HG02973 (cell line): ENCODE data around the gene ESPL1.
"Not testable (repeated sequence)": the region's sequence is repeated elsewhere in the genome, so short reads cannot be mapped to it uniquely, and the experiment has no call there.

Experiments used
- ATAC-seq: cut with Tn5 transposase; IDR thresholded peaks from one replicate; pipeline ENCODE4 v1.9.1; 2021; ENCODE audit warnings: moderate library complexity; ENCODE audit not compliant: unreplicated experiment

ESPL1 gene

DNA sequence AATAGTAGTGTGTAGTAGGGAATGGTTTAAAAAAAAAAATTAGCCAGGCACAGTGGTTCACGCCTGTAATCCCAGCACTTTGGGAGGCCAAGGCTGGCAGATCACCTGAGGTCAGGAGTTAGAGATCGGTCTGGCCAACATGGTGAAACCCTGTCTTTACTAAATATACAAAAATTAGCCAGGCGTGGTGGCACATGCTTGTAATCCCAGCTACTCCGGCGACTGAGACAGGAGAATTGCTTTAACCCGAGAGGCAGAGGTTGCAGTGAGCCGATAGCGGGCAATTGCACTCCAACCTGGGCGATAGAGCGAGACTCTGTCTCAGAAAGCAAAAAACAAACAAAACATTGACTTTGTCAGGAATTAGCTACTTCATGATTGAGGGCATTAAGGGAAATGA is 29.0 kb downstream of the ESPL1 start:
- ATAC-seq = not testable (repeated sequence)

DNA sequence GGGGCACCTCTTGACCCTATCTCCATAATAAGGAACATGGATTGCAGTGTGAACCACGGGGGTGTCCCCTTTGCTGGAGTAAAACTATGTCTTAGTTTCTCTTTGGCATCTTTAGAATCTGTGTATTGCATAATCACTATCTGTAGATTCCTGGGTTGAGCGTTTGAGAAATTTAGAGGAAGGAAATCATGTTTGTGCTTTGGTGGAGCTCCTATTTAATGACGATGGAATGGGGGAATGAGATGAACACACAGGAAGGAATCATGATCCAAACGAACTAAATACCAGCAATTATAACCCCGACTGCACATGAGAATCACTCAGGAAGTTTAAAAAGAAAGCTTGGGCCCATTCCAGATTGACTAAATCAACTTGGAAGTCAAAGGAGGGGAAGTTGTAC is 30.1 kb downstream of the ESPL1 start:
- ATAC-seq = no peak

DNA sequence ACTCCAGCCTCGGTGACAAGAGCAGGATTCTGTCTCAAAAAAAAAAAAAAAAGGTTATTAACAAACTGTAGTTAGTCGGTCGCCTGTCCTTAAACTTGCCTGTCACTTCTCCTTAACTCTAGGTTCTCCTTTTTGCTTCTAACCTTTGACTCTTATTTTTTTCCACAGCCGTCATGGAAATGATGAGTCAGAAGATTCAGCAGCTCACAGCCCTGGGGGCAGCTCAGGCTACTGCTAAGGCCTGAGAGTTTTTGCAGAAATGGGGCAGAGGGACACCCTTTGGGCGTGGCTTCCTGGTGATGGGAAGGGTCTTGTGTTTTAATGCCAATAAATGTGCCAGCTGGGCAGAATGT is 31.0 kb downstream of the ESPL1 start:
- ATAC-seq = no peak

DNA sequence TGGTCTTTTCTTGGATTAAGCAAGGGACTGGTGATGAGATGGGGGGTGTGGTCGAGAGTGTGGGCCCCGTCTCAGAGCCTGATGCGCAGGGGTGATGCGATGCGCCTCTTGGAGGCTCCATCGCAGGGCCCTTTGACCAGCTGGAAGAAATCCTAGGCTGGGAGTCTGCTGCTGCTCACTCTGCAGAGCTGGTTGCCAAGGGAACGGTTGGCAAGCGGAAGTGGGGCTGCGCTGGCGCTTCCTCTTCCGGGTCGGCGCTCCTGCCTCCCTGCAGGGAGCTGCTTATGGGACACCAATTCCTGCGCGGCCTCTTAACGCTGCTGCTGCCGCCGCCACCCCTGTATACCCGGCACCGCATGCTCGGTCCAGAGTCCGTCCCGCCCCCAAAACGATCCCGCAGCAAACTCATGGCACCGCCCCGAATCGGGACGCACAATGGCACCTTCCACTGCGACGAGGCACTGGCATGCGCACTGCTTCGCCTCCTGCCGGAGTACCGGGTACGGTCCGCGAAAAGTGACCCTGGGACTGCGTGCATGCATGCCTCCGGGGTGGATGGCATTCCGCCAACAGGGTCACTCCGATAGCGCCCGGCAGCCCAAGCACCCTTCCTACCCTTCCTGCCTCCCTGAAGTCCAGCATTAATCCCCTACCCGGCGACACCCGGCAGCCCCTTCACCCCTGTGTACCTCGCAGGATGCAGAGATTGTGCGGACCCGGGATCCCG is 31.5 kb downstream of the ESPL1 start, which contains the start of gene MYG1:
Gene MYG1 (plus strand): TSS at position 242 of the 727 bp plus-strand sequence. CDS start 43 bp downstream, at position 285.
- peak; percentile 59 for ATAC-seq

GRCh38 chr12:53300187-53300586 is 32.1 kb downstream of the ESPL1 start:
- no peak for ATAC-seq

GRCh38 chr12:53302903-53303302 is 34.8 kb downstream of the ESPL1 start:
- no peak for ATAC-seq

DNA sequence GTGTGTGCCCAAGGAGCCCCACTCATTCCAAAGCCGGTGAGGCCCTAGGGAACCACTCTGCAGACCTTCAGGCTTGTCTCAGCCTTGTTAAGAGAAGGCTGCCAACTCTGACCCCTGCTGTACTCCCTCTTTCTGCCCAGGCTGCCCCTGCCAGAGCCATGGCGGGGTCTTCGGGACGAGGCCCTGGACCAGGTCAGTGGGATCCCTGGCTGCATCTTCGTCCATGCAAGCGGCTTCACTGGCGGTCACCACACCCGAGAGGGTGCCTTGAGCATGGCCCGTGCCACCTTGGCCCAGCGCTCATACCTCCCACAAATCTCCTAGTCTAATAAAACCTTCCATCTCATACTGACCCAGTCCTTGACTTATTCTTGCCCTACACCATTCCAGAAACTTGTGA is 38.7 kb downstream of the ESPL1 start:
- no peak for ATAC-seq

GRCh38 chr12:53308276-53308675 is 40.2 kb downstream of the ESPL1 start:
- ATAC-seq = no peak

DNA sequence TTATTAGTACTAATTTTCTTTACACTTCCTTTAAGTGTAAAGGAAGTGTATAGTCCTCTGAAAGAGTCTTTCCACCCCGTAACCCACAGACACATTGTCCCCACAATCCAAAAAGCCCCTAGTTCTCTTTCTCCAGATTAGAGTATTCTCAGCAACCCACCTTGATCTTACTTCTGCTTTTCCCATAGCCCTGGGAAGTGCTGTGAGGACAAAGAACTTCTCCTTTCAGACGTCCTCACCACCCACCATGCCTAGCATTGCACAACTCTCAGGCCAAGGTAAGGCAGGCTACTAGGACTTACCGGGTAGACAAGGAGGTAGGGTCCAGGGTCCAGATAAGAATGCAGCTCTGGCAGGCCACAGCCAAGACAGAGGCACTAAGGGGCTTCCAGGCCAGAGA is 45.9 kb downstream of the ESPL1 start:
- no peak for ATAC-seq

DNA sequence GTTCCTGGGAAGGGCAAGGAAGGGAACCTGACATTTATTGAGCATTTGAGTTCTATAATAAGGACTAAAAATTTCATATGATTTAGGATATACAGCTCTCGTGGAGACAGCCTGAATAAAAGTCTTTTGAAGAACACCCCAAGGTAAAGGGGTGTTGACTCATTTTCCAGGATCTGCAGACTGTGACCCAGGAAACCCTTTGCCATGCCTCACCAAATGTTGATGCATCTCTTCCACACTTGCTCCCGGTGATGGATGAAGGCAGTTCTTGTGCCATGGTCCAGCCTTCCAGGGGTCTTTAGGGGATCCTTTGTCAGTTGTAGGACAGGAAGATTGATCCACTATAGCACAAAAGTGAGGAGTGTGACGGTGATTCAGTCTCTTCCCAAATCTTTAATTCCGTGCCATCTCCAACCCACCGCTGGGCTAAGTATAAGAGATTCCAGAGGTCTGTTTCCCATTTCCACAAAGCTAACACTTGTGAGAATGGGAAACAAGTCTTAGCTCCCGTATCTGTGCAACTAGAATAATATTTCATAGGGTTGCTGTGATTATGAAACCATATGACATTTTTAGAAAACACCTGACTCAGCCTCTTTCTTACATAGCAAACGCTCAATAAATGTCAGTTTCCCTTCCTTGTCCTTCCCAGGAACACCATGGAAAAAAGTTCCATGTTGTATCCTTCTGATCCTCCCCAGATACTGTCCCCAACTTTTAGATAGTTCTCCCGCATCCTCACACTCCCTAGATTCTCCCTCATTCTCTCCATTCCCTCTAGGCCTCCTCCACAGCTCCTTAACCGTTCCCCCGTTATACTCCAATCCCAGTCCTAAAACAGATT is 52.5 kb downstream of the ESPL1 start:
- no peak for ATAC-seq

DNA sequence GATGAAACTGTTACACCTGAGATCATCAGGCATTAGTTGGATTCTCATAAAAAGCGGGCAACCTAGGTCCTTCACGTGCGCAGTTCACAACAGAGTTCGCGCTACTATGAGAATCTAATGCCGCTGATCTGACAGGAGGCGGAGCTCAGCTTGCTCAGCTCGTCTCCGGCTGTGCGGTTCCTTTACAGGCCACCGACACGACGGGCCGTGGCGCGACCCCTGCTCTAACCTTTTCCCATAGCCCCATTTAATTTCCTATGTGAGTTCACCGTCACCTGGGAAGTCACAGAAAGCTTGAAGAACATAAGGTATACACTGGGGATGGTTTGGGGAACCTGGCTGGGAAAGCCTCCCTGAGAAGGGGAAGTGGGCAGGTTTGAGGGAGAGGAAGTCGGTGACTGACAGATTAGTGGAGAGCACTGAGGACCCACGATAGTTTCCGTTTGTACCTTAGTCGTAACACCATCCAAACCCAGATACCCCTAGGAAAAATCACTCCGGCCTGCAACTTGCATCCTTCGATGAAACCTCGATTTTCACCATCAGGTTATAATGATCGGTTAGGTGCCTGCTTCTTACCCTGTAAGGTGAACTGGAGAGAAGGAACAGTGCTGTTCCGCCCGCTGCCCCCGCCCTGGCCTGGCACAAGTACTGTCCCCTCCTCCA is 56.1 kb downstream of the ESPL1 start:
- no peak for ATAC-seq

GRCh38 chr12:53324779-53325510 is 56.8 kb downstream of the ESPL1 start:
- peak; percentile 40 for ATAC-seq

DNA sequence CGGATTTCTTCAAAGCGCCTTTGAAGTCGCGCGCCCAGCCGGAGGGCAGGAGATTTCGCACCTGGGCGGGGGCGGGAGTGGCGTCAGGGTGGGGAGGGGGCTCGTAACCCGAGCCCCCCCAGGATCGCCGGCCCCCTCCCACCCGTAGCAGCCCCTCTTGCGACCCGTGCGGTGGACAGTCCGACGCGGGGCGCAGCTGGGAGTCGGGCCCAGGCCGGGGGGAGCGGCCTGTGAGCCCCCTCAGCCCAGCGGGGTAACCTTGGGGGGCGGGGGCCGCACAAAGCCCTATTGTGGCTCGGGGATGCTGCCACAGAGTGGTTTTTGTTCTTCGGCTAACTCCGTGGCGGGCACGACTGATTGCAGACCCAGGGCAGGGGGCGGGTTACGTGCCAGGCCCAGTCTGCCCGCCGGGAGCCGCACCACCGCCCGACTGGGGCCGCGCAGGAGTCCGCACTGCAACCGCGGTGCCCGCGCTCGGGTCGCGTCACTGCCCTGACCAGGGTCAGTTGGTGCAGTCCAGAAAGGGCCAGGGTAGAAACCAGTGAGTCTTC is 57.5 kb downstream of the ESPL1 start:
- no peak for ATAC-seq

GRCh38 chr12:53326460-53327185 is 58.5 kb downstream of the ESPL1 start:
- no peak for ATAC-seq

- ATAC-seq = no peak
Observed at GRCh38 chr12:53327435-53328042, 59.4 kb downstream of the ESPL1 start.

- ATAC-seq = no peak
Observed at GRCh38 chr12:53328043-53328435, 59.9 kb downstream of the ESPL1 start.

- no peak for ATAC-seq
Observed at GRCh38 chr12:53330671-53331070, 62.6 kb downstream of the ESPL1 start.

DNA sequence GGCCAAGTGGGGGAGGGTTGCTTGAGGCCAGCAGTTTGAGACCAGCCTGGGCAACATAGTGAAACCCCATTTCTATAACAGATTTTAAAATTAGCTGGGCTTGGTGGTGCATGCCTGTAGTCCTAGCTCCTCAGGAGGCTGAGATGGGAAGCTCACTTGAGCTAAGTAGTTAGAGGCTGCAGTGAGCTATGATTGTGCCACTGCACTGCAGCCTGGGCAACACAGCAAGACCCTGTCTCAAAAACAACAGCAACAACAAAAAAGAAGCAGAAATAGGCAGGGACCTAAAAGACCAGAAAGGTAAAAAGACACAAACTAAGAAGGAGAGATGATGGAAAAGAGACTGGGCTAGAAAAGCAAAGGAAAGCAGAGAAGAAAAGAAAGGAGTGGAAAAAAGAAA is 64.2 kb downstream of the ESPL1 start:
- ATAC-seq = not testable (repeated sequence)

DNA sequence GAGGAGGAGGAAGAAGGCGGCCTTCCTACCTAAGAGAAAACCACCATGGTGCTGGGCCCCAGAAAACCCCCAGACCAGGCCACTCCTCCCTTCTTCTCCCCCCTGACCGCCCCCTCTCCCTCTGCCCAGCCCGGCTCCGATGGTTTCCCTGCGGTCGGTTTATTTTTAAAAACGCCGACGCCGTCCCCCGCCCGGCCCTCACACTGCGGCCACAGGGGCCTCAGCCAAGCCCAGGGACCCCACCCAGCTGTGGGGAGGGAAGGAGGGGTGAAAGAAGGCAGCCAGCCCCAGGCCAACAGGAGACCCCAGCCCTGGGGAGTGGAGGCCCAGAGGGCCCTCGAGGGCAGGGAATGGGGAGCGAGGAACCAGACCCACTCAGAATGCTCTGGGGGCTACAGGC is 64.6 kb downstream of the ESPL1 start:
- no peak for ATAC-seq

- no peak for ATAC-seq
Observed at GRCh38 chr12:53333289-53333688, 65.2 kb downstream of the ESPL1 start.
